ENCODE measurements around the gene PIAS3.
"Not testable (repeated sequence)": the region's sequence is repeated elsewhere in the genome, so short reads cannot be mapped to it uniquely, and the experiment has no call there.

Gene PIAS3

DNA sequence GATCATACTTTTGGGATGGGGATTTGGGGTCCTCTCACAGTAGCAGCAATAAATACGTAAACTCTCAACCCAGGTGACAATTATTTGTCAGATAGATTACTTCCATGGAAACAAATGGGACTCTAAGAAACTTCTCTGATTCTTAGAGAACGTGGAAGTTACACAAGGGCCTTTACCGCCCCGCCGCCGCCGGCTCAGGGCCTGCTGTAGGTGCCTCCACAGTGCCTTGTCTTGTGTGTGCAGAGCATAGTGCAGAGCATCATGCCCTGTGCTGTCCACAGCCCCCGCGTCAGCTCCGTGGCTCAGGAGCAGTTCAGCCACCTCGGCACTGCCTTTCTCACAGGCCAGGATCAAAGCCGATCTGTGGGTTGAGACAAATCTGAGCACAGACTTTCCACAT, 15.8 kb upstream of the PIAS3 start:
- DNase-seq: no peak

DNA sequence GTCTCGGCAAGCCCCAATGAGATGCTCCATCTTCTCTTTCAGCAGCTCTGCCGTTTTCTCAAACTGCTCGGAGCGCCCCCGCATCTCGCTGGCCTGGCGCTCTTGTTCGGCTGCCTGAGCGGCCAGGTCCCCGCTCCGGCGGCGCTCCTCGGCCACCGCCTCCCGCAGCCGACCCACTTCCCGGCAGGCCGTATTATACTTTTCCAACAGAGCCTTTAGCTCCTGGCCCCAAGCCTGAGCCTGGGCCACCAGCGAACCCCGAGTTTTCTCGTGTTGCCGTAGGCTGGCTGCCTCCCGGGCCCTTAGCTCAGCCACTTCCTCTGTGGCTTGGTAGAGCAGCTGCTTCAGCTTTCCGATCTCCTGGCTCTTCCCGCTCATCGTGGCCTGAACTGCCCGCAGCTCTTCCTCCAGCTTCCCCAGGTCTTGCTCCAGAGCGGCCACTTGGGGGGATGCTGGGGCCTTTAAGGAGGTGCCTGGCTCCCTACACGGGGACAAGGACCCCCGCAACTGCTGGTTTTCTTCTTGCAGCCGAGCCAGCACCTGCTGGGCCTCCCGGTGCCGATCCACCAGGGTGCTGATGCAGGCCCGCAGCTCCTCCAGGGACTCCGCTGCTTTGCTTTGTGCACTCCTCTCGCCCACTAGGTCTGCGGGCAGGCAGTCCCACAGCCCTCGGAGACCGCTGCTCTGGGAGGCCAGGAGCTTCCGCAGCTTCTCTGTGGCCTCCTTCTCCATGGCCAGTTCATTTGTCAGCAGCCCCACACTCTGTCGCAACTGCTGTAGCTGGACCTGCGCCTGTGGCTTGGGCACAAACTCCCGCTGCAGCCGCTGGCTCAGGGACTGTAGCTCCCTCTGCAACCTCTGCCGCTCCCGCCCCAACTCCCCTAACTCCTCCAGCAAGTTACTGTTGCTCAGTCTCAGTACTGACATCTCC, 13.4 kb upstream of the PIAS3 start:
- DNase-seq: no peak

DNA sequence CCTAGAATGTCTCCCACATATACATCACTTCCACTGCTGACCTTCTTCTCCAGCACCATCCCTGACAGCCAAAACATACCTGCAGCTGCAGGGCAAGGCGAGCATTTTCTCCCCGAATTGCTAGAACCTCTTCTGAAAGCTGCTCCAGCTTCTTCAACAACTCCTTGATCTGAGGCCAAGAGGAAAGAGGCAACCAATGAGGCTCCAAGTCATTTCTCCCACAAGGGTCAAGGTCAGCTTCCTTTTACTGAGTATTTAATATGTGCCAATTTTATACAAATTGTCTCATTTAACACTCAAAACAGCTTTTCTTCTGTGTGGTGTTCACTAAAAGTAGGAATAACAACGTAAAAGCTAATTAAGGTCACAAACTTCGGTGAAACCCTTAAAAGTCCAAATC, 9.4 kb upstream of the PIAS3 start:
- no peak for DNase-seq

DNA sequence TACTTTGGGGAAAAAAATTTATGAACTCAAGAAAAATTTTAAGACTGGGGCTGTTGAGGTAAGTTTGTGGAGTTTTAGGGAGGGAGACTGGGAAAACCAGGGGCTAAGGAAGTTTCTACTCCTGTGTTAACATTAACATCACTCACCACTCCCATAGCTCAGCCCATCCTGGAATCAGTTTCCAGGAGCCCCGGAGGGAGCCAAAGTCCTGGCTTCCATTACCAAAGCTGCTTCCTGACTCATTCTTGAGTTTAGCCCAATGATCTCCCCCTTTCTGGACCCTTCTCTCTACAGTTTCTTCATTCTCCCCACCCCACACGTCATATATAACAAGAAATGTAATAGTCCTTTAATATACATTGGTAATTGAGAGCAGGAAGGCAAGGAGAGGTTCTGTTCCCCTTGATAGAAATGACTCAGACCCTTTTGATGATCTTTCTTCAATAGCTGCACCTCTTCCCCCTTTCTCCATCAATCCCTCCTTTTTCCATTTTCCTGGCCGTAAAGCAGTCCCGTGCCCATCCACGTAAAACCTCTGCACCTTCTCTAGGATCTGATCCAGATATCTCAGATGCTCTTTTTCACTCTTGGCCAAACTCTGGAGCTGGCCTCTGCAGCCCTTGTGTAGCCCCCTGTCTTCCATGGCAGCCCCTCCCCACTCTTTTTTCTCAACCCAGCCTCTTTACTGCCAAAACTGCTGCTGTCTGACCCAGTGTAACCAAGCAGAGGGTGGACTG, 4.6 kb upstream of the PIAS3 start:
- DNase-seq: no peak

DNA sequence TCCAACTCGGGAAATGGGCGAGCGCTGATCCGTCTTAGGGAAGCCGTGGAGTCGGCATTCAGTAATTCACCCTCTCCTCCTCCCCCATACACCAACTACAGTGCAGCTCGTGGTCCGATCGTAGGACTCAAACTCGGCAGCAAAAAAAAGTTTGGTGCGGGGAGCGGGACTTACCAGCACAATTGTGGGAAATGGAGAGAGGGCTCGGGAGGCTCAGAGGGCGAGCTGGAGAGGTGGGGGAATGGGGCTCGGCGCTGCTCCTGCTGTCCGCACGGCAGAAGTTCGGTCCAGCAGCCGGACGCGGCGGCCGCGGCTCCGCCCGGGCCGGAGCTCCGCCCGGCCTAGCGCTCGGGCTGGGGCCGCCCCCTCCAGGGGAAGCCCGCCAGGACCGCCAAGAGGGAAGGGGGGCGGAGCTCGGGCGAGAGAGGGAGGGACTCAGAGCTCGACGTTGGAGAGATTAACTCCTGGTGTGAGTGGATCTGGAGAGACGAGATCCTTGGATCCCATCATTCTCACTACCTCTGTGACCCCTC, 676 bp upstream of the PIAS3 start:
- peak; percentile 91 for DNase-seq

DNA sequence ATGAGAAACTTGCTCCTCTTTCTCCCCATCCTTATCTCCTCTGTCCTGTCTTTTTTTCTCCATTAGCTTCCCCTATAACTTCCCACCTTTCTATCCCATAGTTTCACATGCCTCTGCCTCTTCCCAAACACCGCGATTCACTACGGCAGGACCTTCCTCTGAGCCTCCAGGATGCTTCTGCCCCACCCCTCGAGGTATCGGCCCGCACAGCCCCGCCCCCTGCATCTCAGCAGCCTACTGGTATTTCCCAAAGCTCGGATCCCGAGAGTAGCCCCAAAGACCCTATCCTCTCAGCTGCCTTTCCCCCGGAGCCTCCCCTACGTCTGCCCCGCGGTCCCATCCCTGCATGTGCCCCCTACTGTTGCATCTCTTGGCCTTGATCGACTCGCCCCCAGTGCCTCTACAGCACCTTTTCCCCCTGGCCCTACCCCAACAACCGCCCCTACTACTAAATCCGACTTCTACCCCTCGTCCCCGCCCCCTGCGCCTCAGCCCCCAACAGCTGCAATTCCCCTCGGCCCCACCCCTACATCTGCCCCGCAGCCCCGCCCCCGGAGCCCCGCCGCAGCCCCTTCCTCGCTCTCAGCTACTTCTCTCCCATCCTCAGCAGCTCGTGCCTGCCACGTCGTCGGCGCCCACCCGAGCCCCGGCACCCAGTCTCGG, 512 bp downstream of the PIAS3 start:
- DNase-seq: peak; percentile 32

DNA sequence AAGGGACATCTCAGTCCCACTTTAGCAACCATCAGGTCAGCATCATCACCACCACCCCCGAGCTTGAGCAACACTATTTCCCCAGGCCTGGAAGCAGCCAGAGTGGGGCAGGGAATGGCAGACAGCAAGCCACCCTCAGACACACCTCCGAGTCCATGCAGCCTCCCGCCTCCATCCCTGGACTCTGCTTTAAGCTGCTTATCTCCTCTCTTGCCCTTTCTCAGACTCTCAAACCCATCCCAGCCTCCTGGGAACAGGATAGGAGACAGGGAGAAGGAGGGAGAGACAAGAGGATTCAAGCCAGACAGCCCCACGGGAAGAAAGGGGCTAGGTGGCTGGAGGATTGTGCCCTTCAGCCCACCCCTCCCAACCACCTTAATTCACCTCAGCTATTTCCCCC, 1.7 kb downstream of the PIAS3 start:
- no peak for DNase-seq

DNA sequence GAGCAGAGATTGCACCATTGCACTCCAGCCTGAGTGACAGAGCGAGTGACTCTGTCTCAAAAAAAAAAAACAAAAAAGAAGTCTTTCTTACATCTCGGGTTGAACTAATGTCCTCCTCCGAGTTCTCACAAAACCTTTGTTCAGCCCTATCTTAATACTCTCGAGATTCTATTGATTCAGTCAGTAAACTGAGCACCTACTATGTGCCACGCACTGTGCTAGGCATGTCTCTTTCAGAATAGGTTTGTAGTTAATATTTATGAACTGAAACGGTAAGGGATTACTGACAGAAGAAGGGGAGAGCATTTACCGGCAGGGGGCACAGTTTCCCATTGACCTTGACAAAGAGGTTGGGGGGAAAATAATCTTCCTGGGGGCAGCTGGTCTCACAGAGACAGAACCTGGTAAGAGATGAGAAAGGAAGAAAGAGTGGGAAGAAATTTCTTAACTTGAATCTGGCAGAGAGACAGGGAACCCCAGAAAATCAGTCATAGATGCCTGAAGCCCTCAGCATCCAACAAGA, 3.4 kb downstream of the PIAS3 start:
- no peak for DNase-seq

DNA sequence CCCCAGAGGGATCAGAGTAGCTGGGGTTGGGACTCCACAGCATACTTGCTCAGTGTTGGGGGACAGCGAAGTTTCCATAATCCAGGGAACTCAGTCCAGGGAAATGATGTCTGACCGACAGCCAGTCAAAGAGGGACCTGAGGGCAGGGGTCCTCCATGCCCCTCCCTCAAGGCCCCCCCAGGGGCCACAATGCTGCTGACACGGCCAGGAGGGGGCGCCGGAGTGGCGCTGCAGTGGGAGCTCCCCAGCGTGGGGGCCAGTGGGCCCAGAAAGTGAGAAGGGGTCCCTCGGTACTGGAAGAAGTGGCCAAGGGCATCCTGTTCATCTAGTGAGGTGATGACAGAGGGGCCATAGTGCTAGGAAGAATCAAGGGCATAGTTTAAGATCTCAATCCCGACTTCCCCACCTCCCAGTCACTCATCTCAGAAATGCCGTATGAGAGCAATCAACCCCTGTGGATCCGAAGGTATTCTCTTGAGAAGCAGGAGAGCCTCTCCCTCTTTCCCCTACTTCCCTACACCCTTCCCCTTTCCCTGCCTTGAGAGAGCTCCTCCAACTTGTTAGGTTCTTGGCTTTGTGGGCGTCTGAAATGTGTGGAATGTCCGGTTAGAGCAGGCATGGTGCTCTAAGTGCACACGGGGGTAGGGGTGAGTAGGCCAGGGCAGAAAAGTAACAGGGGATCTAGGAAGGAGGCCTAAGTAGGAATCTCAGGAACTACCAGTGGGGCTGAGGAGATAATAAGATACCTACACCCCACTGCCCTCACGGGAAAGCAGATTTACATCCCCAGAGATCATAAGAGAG, 9.3 kb downstream of the PIAS3 start:
- peak; percentile 87 for DNase-seq

DNA sequence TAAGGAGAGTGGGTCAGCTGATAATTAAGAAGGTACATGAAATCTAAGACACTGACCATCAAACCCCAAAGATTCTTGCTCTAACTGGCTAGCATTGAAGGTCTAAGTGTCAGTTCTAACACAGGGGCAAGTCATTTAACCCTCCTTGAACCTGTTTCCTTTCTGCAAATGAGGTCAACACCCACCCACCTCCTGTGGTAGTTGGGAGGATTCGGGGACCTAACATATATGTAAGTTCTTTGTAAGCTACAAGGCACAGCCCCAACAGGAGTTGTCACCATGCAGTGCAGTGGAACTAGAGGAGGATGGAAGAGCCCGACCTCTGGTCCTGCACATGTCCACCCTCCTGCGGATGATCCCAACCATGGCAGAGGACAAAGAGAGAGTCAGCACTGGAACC, 11.1 kb downstream of the PIAS3 start:
- DNase-seq: no peak

DNA sequence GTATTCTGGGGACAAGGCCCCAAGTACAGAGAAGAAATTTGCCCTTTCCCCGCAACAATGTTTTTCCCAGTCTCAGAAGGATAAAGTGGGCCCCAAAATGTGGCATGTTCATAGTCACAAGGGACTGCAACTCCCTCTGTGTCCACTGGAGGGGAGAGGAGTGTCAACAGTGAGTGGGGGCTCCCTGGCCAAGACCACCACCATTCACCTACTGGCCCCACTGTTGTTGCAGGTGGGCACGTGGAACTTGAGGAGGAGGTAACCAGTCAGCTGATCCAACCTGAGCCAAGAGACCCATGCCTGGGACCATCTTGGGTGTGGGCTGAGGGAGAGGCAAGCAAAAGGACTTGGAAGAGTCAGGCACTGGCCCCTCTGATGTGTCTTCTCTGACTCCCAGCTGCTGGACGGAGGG, 12.7 kb downstream of the PIAS3 start:
- DNase-seq: peak; percentile 34

DNA sequence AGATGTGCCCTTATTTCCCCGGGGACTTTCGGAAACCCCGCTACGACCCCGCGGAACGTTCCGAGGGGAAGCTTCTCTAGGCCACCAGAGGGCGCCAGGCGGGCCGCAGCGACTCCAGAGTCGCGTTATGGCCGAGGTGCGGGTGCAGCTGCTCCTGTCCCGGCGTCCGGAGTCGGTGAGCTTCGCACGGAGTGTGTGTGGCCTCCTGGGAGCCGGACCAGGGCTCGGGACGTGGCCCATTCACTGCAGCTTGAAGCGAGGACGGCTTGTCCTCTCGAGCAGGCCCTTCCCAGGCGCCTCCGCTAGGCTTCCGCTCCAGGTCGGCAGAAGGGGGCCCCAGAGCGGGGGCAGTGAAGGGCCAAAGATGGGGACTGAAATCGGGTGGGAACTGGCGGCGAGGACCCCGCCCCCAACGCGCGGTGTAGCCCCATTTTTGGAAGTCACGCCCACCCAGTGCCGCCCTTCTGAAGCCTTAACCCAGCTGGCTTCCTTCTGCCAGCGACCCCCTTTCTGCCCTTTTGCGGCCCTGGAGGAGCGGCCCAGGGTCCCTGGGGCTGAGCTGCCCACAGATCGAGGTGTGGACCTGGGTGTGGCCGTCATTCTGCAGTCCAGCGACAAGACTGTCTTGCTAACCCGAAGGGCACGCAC, 13.2 kb downstream of the PIAS3 start, which contains the start of gene NUDT17:
Gene NUDT17, plus strand, starts transcription at position 117 of the 648 bp plus-strand sequence. Its CDS starts 11 bp downstream, at position 128.
- DNase-seq: peak; percentile 81

DNA sequence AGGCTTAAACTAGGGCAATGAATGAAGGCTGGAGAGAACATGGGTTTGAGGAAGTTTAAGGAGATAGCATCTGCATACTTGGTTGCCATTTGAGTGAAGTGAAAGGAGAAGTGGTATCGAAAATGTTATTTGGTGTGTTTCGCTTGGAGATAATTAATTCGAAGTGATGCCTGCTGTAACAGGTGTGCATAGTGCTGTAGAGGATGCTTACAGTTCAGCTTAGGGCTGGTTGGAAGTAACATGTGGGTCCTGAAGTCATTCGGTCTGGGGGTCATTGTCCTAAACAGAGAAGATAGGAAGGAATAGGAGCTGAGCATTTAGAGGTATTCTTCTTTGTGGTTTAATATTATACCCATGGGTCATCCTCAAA, 13.8 kb downstream of the PIAS3 start:
- DNase-seq: no peak

DNA sequence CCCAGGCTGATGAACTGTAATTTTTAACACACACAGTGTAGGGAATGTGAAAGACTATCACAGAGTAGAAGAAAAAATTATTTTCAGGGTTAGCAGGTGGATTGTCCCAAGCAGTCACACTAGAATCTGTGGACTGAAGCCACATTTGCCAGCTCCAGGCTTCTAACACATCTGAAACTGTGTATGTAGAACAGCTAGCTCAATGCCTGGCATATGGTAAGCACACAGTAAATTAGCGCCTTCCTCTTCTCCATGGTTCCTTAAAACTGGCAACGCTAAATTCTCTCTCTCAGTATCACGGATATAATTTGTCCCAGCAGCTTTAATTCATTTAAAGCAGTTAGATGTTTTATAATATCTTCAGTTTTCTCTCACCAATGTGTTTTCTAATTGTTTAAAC, 15.8 kb downstream of the PIAS3 start:
- DNase-seq: no peak

DNA sequence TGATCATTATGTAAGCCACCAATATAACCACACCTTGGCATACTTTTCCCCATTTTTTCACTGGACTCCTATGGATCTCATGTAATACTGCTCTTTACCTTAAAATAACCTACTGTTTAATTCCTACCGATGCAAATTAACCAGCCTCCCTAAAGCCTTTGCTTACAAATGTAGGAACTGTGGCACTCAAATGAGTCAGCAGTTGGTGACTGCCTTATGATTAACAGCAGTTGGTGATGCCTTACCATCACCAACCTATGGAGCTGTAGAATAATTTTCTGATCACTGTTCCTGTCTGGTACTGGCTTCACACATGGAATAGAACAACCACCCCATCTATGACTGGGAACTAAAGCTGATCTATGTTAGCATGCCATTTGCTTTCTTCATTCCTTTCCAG, 21.2 kb downstream of the PIAS3 start:
- no peak for DNase-seq

DNA sequence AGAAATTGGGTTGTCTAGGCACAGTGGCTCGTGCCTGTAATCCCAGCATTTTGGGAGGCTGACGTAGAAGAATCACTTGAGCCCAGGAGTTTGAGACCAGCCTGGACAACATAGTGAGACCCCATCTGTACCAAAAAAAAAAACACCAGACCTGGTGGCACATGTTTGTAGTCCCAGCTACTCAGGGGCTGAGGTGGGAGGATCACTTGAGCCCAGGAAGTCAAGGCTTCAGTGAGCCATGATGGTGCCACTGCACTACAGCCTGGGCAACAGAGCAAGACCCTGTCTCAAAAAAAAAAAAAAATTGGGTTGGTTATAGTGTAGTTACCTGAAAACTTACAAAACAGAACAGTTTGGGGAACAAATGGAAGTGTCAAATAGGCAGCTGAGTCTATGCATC, 28.1 kb downstream of the PIAS3 start:
- DNase-seq: not testable (repeated sequence)

DNA sequence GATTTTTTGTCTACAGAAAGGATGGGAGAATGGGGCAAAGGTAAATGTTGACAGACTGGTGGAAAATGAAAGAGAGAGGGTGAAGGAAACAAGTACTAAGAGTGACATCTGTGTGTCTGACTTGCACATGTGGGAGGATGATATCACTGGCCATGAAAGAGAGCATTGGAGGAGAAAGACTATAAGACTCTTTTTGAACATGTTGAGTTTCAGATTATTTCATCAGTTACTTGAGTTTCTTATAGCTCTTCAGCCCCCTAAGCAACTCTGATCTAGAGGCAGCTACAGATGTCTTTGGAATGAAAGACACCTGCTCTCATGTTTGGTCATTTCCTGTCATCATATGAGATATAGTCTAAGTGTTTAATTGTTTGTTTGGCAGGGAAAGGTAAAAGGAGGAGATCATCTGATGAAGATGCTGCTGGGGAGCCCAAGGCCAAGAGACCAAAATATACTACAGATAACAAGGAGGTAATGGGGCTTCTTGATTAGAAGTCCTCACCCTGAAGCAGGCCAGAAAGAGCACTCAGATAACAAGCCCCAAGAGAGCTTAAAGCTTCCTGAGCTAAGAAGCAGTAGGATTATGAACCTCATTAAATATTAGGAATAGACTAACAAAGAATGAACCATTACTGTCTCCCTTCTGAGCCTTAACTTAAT, 30.4 kb downstream of the PIAS3 start:
- DNase-seq: no peak

DNA sequence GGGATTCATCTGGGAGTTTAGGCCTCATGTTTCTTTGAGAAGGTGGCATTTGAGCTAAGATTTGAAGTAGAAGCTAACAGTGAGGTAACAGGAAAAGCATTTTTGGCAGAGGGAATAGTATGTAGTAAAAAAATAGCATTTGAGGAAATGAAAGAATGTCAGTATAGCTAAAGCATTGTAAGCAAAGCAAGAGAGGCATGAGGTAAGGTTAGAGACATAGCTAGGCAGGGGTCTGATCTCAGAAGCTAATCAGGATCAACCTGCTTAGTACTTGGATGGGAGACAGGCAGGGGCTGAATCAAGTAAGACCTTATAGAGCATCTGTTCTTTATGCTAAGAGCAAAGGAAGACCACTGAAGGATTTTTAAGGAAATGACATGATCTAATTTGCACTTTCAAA, 30.9 kb downstream of the PIAS3 start:
- DNase-seq: no peak

DNA sequence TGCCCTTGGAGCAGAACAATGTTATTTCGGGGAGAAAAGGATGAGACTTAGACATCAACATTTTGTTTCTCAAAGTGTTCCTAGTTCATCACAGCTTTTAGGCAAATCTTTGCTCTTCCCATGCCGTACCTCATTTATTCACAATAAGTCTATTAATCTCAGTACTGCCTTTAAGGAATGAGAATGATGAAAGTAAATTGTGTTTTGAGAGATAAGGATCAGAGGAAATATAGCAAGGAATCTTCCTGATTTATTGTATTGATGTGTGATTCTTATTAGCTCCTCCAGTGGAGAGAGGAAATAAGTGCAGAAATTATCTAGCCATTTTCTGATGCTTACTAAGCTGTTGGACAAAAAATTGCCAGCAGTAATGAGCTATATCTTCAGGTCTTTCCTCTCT, 32.9 kb downstream of the PIAS3 start:
- no peak for DNase-seq

DNA sequence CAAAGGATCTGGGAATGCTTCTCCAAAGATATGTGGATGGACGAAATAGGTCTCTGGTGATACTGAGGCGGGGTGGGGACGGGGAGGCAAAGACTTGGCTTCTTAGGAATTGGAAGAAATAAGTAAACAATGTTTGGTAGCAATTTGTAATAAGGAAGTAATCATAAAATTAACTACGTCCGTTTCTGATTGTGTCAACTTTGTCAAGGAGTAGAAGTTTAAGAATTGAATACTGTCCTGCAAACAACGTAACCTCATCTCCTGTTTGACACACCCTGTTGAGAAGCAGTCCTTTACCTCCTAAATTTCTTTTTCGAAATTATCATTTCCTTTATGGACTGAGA, 34.4 kb downstream of the PIAS3 start:
- no peak for DNase-seq

Data from fibroblast of skin of scalp (primary cell).